Kidney (tissue), 14 donors: ENCODE measurements around the gene PTPN7. TPM values are rescaled to one million over a fixed set of nuclear protein-coding genes. Genes with fewer than 3 reads are reported as not detected.
A peak's percentile ranks its signal among the peaks of the same experiment; 100 is the strongest.

Source experiments
- DNase-seq, 5 donors: peaks; one replicate each; pipeline ENCODE4 v3.0.0-alpha.2; 2013 to 2020
- FAIRE-seq: peaks from 2 replicates; lab custom pipeline; 2012; peaks lifted over from hg19 to GRCh38; lab: Jason Lieb, UNC
- H3K27ac ChIP-seq, 2 donors: one replicate each; pipeline ENCODE4 v1.7.0; 2013; ENCODE audit warnings: low read depth in 2 of 2, low read length in 2 of 2, inconsistent platforms in 1 of 2
- H3K27me3 ChIP-seq: one replicate; pipeline ENCODE4 v1.7.1; 2013; ENCODE audit warnings: low read length, inconsistent platforms; ENCODE audit not compliant: control insufficient read depth, insufficient read depth
- H3K36me3 ChIP-seq, 3 donors: one replicate each; pipeline versions ENCODE4 v1.7.0 to v1.7.1; 2013; ENCODE audit warnings: low read length in 3 of 3, control low read depth in 1 of 3, inconsistent platforms in 1 of 3; ENCODE audit not compliant: insufficient read depth in 3 of 3, control insufficient read depth in 2 of 3
- H3K4me1 ChIP-seq, 3 donors: one replicate each; pipeline versions ENCODE4 v1.7.0 to v1.7.1; 2013; ENCODE audit warnings: low read length in 3 of 3, inconsistent platforms in 1 of 3, low read depth in 1 of 3; ENCODE audit not compliant: control insufficient read depth in 2 of 3, insufficient read depth in 2 of 3
- H3K4me3 ChIP-seq, 3 donors: one replicate each; pipeline versions ENCODE4 v1.7.0 to v1.8.1; 2013; ENCODE audit warnings: low read length in 3 of 3, control low read depth in 1 of 3, inconsistent platforms in 1 of 3
- H3K9ac ChIP-seq, 3 donors: one replicate each; pipeline versions ENCODE4 v1.7.0 to v1.7.1; 2013; ENCODE audit warnings: low read length in 3 of 3, control low read depth in 1 of 3, inconsistent platforms in 1 of 3
- H3K9me3 ChIP-seq, 3 donors: one replicate each; pipeline versions ENCODE4 v1.7.0 to v1.7.1; 2013; ENCODE audit warnings: low read length in 3 of 3, control low read depth in 1 of 3, inconsistent platforms in 1 of 3; ENCODE audit not compliant: control insufficient read depth in 2 of 3, insufficient read depth in 1 of 3
- intact Hi-C: fragments of 100-400 bp; cut with DNase I; formaldehyde crosslinking; loops from one replicate; pipeline ENCODE4 v1.11.1; 2022
- polyA plus RNA-seq: library from polyadenylated mRNA; stranded (reverse); fragments of 350-450 nt; fragmentation: Illumina TruSeq; extraction: RNeasy Lipid Tissue Mini Kit (QIAGEN cat#74804); gene quantifications from one replicate; pipeline ENCODE4 v1.2.3, GENCODE V29; 2014; ENCODE audit warnings: low read depth, low replicate concordance; ENCODE audit not compliant: insufficient read depth
- total RNA-seq: library from RNA; stranded (reverse); fragmentation: NEBNext Ultra II Directional; extraction: Animal tissue kit (Norgen Biotek cat#: 25700); gene quantifications from one replicate; pipeline ENCODE4 v1.2.1, GENCODE V29; 2021
- TF ChIP-seq, protein P1 (sequence below): IDR thresholded peaks from 3 replicates; pipeline ENCODE4 v1.5.1; 2012; ENCODE audit warnings: mild to moderate bottlenecking, moderate library complexity, borderline replicate concordance; ENCODE audit not compliant: insufficient read depth; ENCODE audit errors: extremely low read depth
- donor health status: control.
- donor health status: control.
- donor health status: control.
- donor health status: control.
- donor health status: control.
- donor health status: DM: yes; HTN: yes; CAD: no.
- donor health status: Normal renal cell carcinoma (clear cell type).

PTPN7 gene
- total and polyA plus RNA-seq, 2 donors from 2014 or later, result 3.5 to 5.5 TPM

DNA sequence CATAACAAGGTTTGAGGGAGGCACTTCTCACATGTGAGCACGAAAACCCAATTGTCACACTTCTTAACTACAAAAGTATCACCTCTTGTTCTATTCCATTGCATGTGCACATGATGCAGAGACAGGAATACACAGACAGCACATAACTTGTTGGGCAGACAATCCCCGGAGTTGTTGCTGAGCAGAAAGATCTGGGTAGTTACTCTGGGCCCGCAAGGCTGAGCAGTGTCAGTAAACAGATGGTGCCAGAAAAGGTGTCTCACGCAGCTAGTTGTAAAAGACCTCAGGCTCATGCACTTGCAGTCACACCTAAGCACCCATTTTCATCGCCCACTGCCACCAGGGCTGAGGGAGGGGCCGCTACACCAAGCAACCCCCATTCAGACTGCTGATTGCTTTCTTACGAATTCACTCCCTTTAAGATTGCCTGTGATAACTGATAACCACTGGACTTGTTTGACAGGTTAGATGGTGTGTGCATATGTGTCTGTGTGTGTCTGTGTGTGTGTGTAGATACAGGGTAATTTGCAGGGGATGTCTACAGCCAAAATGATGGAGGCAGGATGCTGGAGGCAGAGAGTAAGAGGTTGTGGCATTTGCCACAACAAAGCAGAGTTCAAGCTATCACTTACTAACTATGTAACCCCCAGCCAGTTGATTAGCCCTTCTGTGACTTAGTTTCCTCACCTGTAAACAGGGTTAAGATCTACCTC lies 37.4 kb upstream of the PTPN7 start:
- peaks cover 0 to 3% (median 0%) of the 10 kb centered on the region in 3 donors for H3K4me1 ChIP-seq
- intact Hi-C loops, result no loop called here
- no peak overlapping the region for H3K4me3 ChIP-seq
- TF ChIP-seq, protein P1, sequence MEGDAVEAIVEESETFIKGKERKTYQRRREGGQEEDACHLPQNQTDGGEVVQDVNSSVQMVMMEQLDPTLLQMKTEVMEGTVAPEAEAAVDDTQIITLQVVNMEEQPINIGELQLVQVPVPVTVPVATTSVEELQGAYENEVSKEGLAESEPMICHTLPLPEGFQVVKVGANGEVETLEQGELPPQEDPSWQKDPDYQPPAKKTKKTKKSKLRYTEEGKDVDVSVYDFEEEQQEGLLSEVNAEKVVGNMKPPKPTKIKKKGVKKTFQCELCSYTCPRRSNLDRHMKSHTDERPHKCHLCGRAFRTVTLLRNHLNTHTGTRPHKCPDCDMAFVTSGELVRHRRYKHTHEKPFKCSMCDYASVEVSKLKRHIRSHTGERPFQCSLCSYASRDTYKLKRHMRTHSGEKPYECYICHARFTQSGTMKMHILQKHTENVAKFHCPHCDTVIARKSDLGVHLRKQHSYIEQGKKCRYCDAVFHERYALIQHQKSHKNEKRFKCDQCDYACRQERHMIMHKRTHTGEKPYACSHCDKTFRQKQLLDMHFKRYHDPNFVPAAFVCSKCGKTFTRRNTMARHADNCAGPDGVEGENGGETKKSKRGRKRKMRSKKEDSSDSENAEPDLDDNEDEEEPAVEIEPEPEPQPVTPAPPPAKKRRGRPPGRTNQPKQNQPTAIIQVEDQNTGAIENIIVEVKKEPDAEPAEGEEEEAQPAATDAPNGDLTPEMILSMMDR, result no peak
- H3K36me3 ChIP-seq, result no peaks in the 10 kb centered on the region
- no peak for DNase-seq
- H3K9ac ChIP-seq, result no peak overlapping the region
- H3K27me3 ChIP-seq, result peaks cover 4% of the 10 kb centered on the region
- no peaks in the 10 kb centered on the region for H3K9me3 ChIP-seq
- FAIRE-seq, result no peak
- H3K27ac ChIP-seq, result no peak overlapping the region

DNA sequence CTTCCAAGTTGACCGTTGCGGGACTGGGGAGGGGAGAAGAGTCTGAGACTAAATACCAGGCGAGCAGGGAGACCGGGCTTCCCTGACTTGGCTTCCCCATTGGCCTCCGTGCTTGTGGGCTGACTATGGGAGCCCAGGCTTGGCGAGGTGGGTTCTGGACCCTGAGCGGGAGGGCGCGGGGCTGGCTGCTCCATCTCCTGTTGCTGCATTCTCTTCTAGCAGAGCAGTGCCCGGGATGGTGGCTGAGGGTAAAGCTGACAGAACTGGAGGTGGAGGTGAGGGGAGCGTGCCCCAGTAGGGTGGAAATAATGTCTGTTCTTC lies 33.9 kb upstream of the PTPN7 start:
- H3K9ac ChIP-seq, result no peak overlapping the region
- H3K4me3 ChIP-seq, result no peak overlapping the region
- FAIRE-seq (no peak), DNase-seq (peak in 1 of 5 donors; percentile 60)
- intact Hi-C loops, result no loop called here
- peaks cover 4% of the 10 kb centered on the region for H3K27me3 ChIP-seq
- no peaks in the 10 kb centered on the region for H3K9me3 ChIP-seq
- H3K4me1 ChIP-seq, result peaks cover 0 to 3% (median 0%) of the 10 kb centered on the region in 3 donors
- TF ChIP-seq, protein P1, result no peak
- no peak overlapping the region for H3K27ac ChIP-seq
- H3K36me3 ChIP-seq, result no peaks in the 10 kb centered on the region

DNA sequence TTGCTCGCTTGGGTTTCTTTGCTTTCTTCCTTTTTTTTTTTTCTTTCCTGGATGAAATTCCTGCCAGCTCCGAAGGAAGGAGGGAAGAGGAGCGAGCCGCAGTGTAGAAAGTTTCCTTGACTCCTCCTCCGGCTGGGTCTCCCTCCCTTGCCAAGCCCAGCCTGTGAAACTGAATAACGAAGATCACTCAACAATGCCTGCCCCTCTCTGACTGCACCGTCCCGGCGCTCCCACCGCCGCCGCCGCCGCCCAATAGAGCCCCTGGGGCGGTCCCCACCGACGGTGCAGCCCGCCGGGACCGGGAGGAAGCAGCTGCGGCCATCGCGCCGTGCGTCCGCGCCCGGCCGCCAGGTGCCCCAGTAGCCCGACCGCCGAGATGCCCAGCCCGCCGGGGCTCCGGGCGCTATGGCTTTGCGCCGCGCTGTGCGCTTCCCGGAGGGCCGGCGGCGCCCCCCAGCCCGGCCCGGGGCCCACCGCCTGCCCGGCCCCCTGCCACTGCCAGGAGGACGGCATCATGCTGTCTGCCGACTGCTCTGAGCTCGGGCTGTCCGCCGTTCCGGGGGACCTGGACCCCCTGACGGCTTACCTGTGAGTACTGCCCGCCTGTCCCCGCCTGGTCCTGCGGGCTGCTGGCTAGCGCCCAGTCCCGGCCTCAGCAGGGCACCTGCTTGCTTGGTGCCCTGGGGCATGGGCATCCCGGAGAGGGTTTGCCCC lies 33.4 kb upstream of the PTPN7 start, which contains the start of gene LGR6:
Gene LGR6, plus strand, starts transcription at position 186 of the 714 bp plus-strand sequence. Its CDS starts 191 bp downstream, at position 377.
- Histone ChIP-seq H3K27ac (no peak within 1 kb of the TSS), H3K4me3 (peak within 1 kb of the TSS in 1 of 3 donors; percentile 16), H3K4me1 (peaks cover 0 to 3% (median 0%) of the 10 kb centered on the region in 3 donors), H3K27me3 (peaks cover 4% of the 10 kb centered on the region), H3K36me3 (no peaks in the 10 kb centered on the region), H3K9ac (no peak within 1 kb of the TSS), H3K9me3 (no peaks in the 10 kb centered on the region)
- peak in 3 of 5 donors; percentile 38 to 72 (median 61) for DNase-seq
- no peak for FAIRE-seq
- TF ChIP-seq, protein P1, result no peak
- intact Hi-C loops, result no loop called here
